Activated CD8-positive, alpha-beta memory T cell treated with anti-CD3 and anti-CD28 coated beads, Interleukin-2, amount 50 U/mL, for 1 hour (primary cell): ENCODE measurements around the gene ACSF3.

Experiments
- DNase-seq: peaks from one replicate; pipeline ENCODE4 v3.0.0-alpha.2; 2020; ENCODE audit errors: extremely low read depth

ACSF3 gene

GRCh38 chr16:89131783-89132182 lies 38.1 kb downstream of the ACSF3 start:
- no peak for DNase-seq

GRCh38 chr16:89132194-89133005 lies 38.7 kb downstream of the ACSF3 start:
- DNase-seq: no peak

- DNase-seq: no peak
Observed at GRCh38 chr16:89133457-89134127, 39.9 kb downstream of the ACSF3 start.

- no peak for DNase-seq
Observed at GRCh38 chr16:89134269-89134668, 40.6 kb downstream of the ACSF3 start.

- no peak for DNase-seq
Observed at GRCh38 chr16:89135166-89135565, 41.5 kb downstream of the ACSF3 start.

GRCh38 chr16:89135971-89136765 lies 42.5 kb downstream of the ACSF3 start:
- DNase-seq: no peak

- DNase-seq: no peak
Observed at GRCh38 chr16:89136931-89137330, 43.3 kb downstream of the ACSF3 start.

GRCh38 chr16:89137666-89138512 lies 44.2 kb downstream of the ACSF3 start:
- no peak for DNase-seq

- no peak for DNase-seq
Observed at GRCh38 chr16:89138513-89138795, 44.8 kb downstream of the ACSF3 start.

- DNase-seq: no peak
Observed at GRCh38 chr16:89138843-89139520, 45.3 kb downstream of the ACSF3 start.

- no peak for DNase-seq
Observed at GRCh38 chr16:89139907-89140361, 46.3 kb downstream of the ACSF3 start.

- no peak for DNase-seq
Observed at GRCh38 chr16:89140401-89140800, 46.7 kb downstream of the ACSF3 start.

GRCh38 chr16:89140981-89141883 lies 47.6 kb downstream of the ACSF3 start:
- no peak for DNase-seq

GRCh38 chr16:89141884-89142267 lies 48.2 kb downstream of the ACSF3 start:
- DNase-seq: no peak

GRCh38 chr16:89142474-89143195 lies 49.0 kb downstream of the ACSF3 start:
- no peak for DNase-seq

- no peak for DNase-seq
Observed at GRCh38 chr16:89143201-89143741, 49.6 kb downstream of the ACSF3 start.

GRCh38 chr16:89143911-89144675 lies 50.4 kb downstream of the ACSF3 start:
- DNase-seq: no peak

GRCh38 chr16:89144681-89145080 lies 51.0 kb downstream of the ACSF3 start:
- no peak for DNase-seq
